HCT116 (cell line): ENCODE measurements around the gene SYCE1L. TPM values are rescaled to one million over a fixed set of nuclear protein-coding genes. Genes with fewer than 3 reads are reported as not detected.
"Not testable (repeated sequence)": the region's sequence is repeated elsewhere in the genome, so short reads cannot be mapped to it uniquely, and the experiment has no call there.

Source experiments
- ATAC-seq: fragments of 200-7000 bp; cut with Tn5 transposase; 2 replicates; pipeline ENCODE4 v1.9.1; 2020; ENCODE audit warnings: mild to moderate bottlenecking, moderate library complexity
- BruUV-seq: library from RNA; stranded (reverse); fragments of 400-500 nt; replicated peaks from 2 replicates; lab custom pipeline; 2021; lab: Mats Ljungman, UMichigan
- CTCF ChIA-PET: fragments of 300-600 bp; sonication (Branson Sonifier 250); formaldehyde crosslinking; loops from one replicate; lab custom pipeline; 2021; ENCODE audit warnings: antibody characterized with exemption; lab: Charles Lee
- POLR2A ChIA-PET: fragments of 300-600, 350-600 bp; sonication (Branson Sonifier 250); formaldehyde crosslinking; loops from one replicate; lab custom pipeline; 2021; ENCODE audit warnings: antibody characterized with exemption; lab: Charles Lee
- RAD21 ChIA-PET, 2 experiments: fragments of 300-600 bp; sonication (Branson Sonifier 250); formaldehyde crosslinking; loops; one replicate each; lab custom pipeline; 2023; ENCODE audit warnings: low total read pairs in 2 of 2; ENCODE audit not compliant: uncharacterized antibody in 2 of 2, unreplicated experiment in 2 of 2, low non-redundant PET in 1 of 2; lab: Charles Lee
- DNase-seq: peaks from one replicate; pipeline ENCODE4 v3.0.0-alpha.2; 2010; ENCODE audit warnings: low read depth, low spot score
- H2AFZ ChIP-seq: fragments of 200-600 bp; shearing (Covaris generic), sonication (generic); 2 replicates; pipeline ENCODE4 v1.6.1; 2017; ENCODE audit warnings: low read depth, mixed run types, mixed read lengths, antibody characterized with exemption, low read length; ENCODE audit not compliant: poor library complexity, severe bottlenecking
- H3K27ac ChIP-seq: 2 replicates; pipeline ENCODE4 v1.5.1; 2012; ENCODE audit warnings: low read depth, low read length
- H3K27me3 ChIP-seq: fragments of 200-600 bp; sonication (generic); 2 replicates; pipeline ENCODE4 v1.6.1; 2016; ENCODE audit warnings: mixed run types, low read length, mixed read lengths; ENCODE audit not compliant: insufficient read depth
- H3K36me3 ChIP-seq, 2 experiments: fragments of 200-500 bp in 1 of 2; fragments of 200-600 bp in 1 of 2; sonication (Bioruptor generic) in 1 of 2; sonication (generic) in 1 of 2; 2 replicates each; pipeline versions ENCODE4 v1.5.1 to v1.6.1; 2014 to 2016; ENCODE audit warnings: low read length in 2 of 2, inconsistent platforms in 1 of 2, mixed read lengths in 1 of 2, mixed run types in 1 of 2; ENCODE audit not compliant: insufficient read depth in 2 of 2, control insufficient read depth in 1 of 2
- H3K4me1 ChIP-seq, 2 experiments: fragments of 200-600 bp in 1 of 2; sonication (generic) in 1 of 2; 2 replicates each; pipeline versions ENCODE4 v1.5.1 to v1.6.1; 2012 to 2017; ENCODE audit warnings: low read length in 2 of 2, inconsistent platforms in 1 of 2, mild to moderate bottlenecking in 1 of 2, mixed read lengths in 1 of 2, mixed run types in 1 of 2, moderate library complexity in 1 of 2; ENCODE audit not compliant: insufficient read depth in 2 of 2, control insufficient read depth in 1 of 2
- H3K4me2 ChIP-seq: fragments of 200-600 bp; sonication (generic); 2 replicates; pipeline ENCODE4 v1.6.1; 2017; ENCODE audit warnings: mixed run types, low read length, mixed read lengths
- H3K4me3 ChIP-seq, 2 experiments: fragments of 200-600 bp in 1 of 2; sonication (generic) in 1 of 2; replicated peaks in 1 of 2; 2 replicates each; pipeline ENCODE4 v1.5.1; 2011 to 2016; ENCODE audit warnings: low read length in 2 of 2, control low read depth in 1 of 2, low read depth in 1 of 2, mild to moderate bottlenecking in 1 of 2, mixed read lengths in 1 of 2, mixed run types in 1 of 2
- H3K79me2 ChIP-seq: fragments of 200-600 bp; sonication (generic); 2 replicates; pipeline ENCODE4 v1.6.1; 2017; ENCODE audit warnings: mild to moderate bottlenecking, mixed run types, low read length, moderate library complexity, mixed read lengths; ENCODE audit not compliant: insufficient read depth
- H3K9ac ChIP-seq: fragments of 200-600 bp; sonication (generic); 2 replicates; pipeline ENCODE4 v1.6.1; 2016; ENCODE audit warnings: low read length, mixed read lengths
- H3K9me2 ChIP-seq: fragments of 200-600 bp; sonication (generic), shearing (Covaris generic); 2 replicates; pipeline ENCODE4 v1.6.1; 2017; ENCODE audit warnings: mixed run types, mild to moderate bottlenecking, moderate library complexity; ENCODE audit not compliant: insufficient read depth
- H3K9me3 ChIP-seq, 2 experiments: fragments of 200-500 bp in 1 of 2; fragments of 200-600 bp in 1 of 2; sonication (Bioruptor generic) in 1 of 2; sonication (generic) in 1 of 2; 2 replicates each; pipeline ENCODE4 v1.6.1; 2014 to 2017; ENCODE audit warnings: low read length in 2 of 2, mixed read lengths in 2 of 2, inconsistent platforms in 1 of 2, low read depth in 1 of 2, mild to moderate bottlenecking in 1 of 2, mixed run types in 1 of 2, moderate library complexity in 1 of 2; ENCODE audit not compliant: control insufficient read depth in 1 of 2, insufficient read depth in 1 of 2
- H4K20me1 ChIP-seq: fragments of 200-600 bp; sonication (generic), shearing (Covaris generic); 2 replicates; pipeline ENCODE4 v1.6.1; 2017; ENCODE audit warnings: mixed run types, mild to moderate bottlenecking, moderate library complexity; ENCODE audit not compliant: insufficient read depth
- EZH2phosphoT487 ChIP-seq: fragments of 200-600 bp; IDR thresholded peaks from 2 replicates; pipeline ENCODE4 v1.6.1; 2018; ENCODE audit warnings: antibody characterized with exemption, borderline replicate concordance
- TCF7L2 ChIP-seq: IDR thresholded peaks from 2 replicates; pipeline ENCODE4 v1.7.0; 2011; ENCODE audit warnings: borderline replicate concordance, inconsistent platforms; ENCODE audit not compliant: insufficient read depth, insufficient read length; ENCODE audit errors: extremely low read depth
- intact Hi-C: fragments of 100-400 bp; cut with micrococcal nuclease; formaldehyde crosslinking; loops from 2 replicates; pipeline ENCODE4 v1.10.0; 2022
- total RNA-seq: library from RNA; stranded (reverse); gene quantifications from one replicate; pipeline ENCODE4 v1.2.1, GENCODE V29; 2021; ENCODE audit not compliant: unreplicated experiment
- TF ChIP-seq, protein P1 (sequence below): IDR thresholded peaks from 2 replicates; pipeline ENCODE4 v1.6.1; 2012

SYCE1L gene
- total RNA-seq, 1 experiment from 2014 or later, result 25.7 TPM

DNA sequence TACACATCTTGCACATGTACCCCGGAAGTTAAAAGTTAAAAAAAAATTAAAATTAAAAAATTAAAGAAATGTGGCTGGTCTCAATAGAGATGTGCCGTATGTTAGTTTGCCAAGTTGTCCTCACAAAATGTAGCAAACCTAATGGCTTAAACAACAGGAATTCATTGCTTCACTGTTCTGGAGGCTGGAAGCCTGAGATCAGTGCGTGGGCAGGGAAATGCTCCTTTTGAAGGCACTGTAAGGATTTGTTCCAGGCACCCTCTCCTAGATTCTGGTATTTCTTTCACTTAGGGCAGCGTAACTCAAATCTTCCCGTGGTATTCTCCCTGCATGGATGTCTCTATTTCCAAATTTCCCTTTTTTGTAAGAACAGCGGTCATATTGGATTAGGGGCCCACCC is 40.9 kb upstream of the SYCE1L start:
- Histone ChIP-seq H3K9ac (no peak overlapping the region), H2AFZ (no peak overlapping the region), H3K4me1 (no peaks in the 10 kb centered on the region), H4K20me1 (no peaks in the 10 kb centered on the region), H3K27ac (no peak overlapping the region), H3K4me3 (no peak overlapping the region), H3K4me2 (no peak overlapping the region), H3K79me2 (no peaks in the 10 kb centered on the region), H3K27me3 (peaks cover 42% of the 10 kb centered on the region), H3K9me3 (no peaks in the 10 kb centered on the region), H3K36me3 (no peaks in the 10 kb centered on the region), H3K9me2 (no peaks in the 10 kb centered on the region)
- intact Hi-C loops, result no loop called here
- ChIA-PET RAD21 (no interaction called here), POLR2A (no interaction called here), CTCF (no interaction called here)
- BruUV-seq, result no TSS peak
- ATAC-seq, result no peak
- TF ChIP-seq, protein P1, sequence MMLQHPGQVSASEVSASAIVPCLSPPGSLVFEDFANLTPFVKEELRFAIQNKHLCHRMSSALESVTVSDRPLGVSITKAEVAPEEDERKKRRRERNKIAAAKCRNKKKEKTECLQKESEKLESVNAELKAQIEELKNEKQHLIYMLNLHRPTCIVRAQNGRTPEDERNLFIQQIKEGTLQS, result no peak
- DNase-seq, result no peak

DNA sequence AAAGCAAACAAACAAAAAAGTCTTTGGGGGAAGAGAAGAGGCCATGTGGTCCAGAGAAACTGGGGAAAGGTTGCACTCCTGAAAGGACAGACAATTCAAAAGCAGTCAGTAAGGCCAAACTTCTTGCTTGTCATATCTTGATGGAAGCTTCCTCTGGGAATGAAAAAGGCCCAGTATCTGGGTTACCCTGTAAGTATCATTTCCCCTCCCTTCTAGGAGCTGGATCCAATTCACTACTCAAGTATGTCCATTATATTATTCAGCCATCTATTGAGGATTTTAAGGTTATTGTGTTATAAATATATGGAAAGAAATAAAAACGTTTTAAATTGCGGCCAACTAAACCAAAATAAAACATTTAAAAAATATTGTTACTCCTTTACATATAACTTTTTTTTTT is 34.2 kb upstream of the SYCE1L start:
- BruUV-seq, result no TSS peak
- DNase-seq (no peak), ATAC-seq (no peak)
- intact Hi-C loops, result loop anchor here (5.0 kb wide), 1 partner anchor 1263 kb away; no protein-coding TSS in a partner anchor
- no peak for TF ChIP-seq EZH2phosphoT487
- no peak for TF ChIP-seq TCF7L2
- Histone ChIP-seq H3K27ac (no peak overlapping the region), H3K9me2 (no peaks in the 10 kb centered on the region), H3K4me3 (no peak overlapping the region), H4K20me1 (no peaks in the 10 kb centered on the region), H3K27me3 (peaks cover 54% of the 10 kb centered on the region), H3K79me2 (no peaks in the 10 kb centered on the region), H3K4me2 (no peak overlapping the region), H3K4me1 (no peaks in the 10 kb centered on the region), H3K36me3 (no peaks in the 10 kb centered on the region), H2AFZ (no peak overlapping the region), H3K9me3 (no peaks in the 10 kb centered on the region), H3K9ac (no peak overlapping the region)
- RAD21 ChIA-PET, result no interaction called here
- CTCF ChIA-PET, result no interaction called here
- POLR2A ChIA-PET, result no interaction called here

DNA sequence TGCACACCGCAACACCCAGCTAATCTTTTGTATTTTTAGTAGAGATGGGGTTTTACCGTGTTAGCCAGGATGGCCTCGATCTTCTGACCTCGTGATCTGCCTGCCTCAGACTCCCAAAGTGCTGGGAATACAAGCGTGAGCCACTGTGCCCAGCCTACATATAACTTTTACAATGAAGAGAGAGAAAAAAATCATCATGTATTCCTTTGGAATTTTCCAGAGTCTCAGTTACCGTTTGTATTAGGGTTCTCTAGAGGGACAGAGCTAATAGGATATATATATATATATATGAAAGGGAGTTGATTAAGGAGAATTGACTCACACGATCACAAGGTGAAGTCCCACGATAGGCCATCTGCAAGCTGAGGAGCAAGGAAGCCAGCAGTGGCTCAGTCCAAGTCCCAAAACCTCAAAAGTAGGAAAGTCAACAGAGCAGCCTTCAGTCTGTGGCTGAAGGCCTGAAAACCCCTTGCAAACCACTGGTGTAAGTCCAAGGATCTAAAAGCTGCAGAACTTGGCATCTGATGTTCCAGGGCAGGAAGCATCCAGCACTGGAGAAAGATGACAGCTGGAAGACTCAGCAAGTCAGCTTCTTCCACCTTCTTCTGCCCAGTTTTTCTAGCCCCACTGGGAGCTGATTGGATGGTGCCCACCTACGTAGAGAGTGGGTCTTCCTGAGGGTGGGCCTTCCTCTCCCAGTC is 33.5 kb upstream of the SYCE1L start:
- DNase-seq, RAD21 ChIA-PET, H3K27ac ChIP-seq, H3K9ac ChIP-seq, H3K4me1 ChIP-seq, H3K36me3 ChIP-seq, H4K20me1 ChIP-seq, ATAC-seq, H3K4me2 ChIP-seq, H3K4me3 ChIP-seq, H3K9me3 ChIP-seq, H3K79me2 ChIP-seq, CTCF ChIA-PET, POLR2A ChIA-PET, H2AFZ ChIP-seq, H3K9me2 ChIP-seq, BruUV-seq: not testable (repeated sequence)
- intact Hi-C loops, result loop anchor here (5.0 kb wide), 1 partner anchor 1263 kb away; no protein-coding TSS in a partner anchor
- H3K27me3 ChIP-seq, result peaks cover 47% of the 10 kb centered on the region
